DMS79 treated with DMSO at 0.1 percent for 48 hours (cell line): ENCODE measurements around the gene FSIP1.

ENCODE experiments used
- DNase-seq: peaks from one replicate; lab custom pipeline; 2025; lab: John Stamatoyannopoulos, UW

Gene FSIP1

DNA sequence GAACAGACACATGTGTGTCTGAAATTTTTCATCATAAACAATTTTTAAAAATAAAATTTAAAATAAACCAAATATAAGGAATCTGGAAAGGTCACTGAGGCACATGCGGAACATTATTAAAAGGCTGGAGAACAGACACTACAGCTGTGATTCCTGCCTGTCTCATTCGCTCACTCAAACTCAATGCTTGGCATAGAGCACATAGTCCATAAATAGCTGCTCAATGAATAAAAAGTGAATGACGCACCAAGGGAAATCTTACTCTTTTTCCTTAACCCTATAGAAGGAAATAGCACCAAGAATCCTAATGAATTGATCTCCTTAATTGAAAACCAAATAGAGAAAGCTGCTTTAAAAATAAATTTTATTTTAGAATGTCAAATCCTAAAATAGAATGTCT lies 98.4 kb downstream of the FSIP1 start:
- no peak for DNase-seq

DNA sequence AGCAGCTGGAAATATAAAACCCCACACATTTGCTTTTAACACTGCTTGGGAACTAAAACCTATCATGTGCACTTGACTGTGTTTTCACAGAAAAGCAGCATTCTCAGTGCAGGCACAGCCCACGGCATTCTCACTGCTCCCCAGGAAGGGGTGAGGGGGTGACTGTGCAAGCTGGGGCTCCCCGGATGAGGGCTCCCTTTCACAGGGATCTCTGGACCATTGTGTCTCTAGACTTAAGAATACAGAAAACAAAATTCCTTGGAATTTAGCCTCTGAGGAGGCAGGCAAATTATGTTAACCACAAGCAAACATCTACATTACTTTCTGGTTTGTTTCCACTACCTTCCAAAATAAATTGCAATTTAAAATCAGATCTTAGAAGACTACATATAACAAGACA lies 100.3 kb downstream of the FSIP1 start:
- DNase-seq, result no peak

GRCh38 chr15:39680868-39681267 lies 101.8 kb downstream of the FSIP1 start:
- no peak for DNase-seq

DNA sequence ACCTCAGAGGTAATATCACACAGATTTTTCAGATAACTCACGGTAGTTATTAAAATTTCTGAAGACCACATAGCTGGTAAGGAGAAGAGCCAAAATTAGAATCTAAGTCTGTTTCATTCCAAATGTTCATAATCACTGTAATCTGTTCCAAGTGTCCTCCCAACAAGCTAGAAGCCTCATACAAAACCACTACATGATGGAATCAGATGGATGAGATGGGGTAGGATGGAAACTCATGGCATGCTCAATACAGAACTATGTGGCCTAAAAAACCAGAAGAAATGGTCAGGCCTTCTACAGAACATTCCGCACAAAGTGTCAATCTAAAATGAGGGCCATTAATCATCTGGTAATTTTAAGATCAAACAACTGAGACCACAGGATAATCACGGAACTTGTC lies 110.0 kb downstream of the FSIP1 start:
- DNase-seq, result no peak

DNA sequence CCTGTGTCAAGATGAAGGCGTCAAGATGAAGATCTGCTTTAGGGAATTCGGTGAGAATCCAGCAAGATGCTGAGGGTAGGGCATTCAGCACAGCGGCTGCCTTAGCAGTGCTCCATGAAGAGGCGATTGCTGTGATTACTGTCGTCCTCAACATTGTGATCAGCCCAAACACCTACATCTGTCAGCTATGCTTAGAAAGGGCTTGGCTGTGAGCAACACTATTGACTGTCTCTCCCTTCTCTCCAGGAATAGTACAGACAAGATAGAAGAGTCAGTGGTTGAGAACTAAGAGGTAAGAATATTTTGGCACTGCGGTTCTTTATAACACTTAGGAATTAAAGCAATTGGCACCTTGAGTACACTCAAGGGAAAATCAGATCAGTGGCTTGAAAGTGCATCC lies 110.5 kb downstream of the FSIP1 start:
- DNase-seq, result no peak

DNA sequence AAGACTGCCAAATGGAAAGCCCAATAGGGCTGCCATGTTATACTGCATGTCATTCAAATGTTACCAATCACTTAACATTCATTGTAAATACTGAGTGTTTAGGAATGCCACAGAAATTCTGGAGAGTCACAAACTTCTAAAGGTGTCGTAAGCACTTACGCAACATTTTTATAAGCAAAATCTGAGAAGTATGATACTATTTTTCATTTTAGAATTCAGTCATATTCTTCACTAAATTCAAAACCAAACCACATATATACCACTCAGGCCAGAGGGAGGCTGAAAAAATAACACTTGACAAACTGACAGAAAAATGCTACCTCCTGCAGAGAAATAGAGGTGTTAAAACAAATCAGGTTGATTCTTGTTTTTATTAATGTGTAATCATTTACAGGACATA lies 112.0 kb downstream of the FSIP1 start:
- DNase-seq, result no peak

DNA sequence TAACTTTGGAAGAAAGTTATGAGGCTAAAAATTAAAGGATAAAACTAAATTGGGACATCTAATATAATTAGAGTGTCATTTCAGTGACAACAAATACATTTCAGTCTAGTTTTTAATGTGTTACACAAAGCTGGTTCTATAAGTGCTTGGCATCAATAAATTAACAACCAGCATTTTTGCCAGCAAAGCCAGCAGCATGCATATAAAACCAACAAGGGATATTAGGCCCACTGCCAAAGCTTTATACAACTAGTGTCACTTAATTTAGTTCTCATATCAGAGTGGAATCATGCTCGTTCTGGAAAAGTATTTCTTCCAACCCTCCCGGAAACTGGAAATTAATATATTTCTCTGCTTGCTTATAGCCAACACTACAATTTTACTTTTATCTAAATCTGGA lies 113.0 kb downstream of the FSIP1 start:
- peak; percentile 53 for DNase-seq

GRCh38 chr15:39669241-39669640 lies 113.4 kb downstream of the FSIP1 start:
- peak; percentile 49 for DNase-seq

GRCh38 chr15:39668457-39668856 lies 114.2 kb downstream of the FSIP1 start:
- DNase-seq, result no peak

GRCh38 chr15:39667382-39668127 lies 115.1 kb downstream of the FSIP1 start:
- no peak for DNase-seq

- DNase-seq, result no peak
These were observed 116.0 kb downstream of the FSIP1 start for GRCh38 chr15:39666677-39667076.

- DNase-seq, result no peak
These were observed 116.9 kb downstream of the FSIP1 start for GRCh38 chr15:39665629-39666250.

DNA sequence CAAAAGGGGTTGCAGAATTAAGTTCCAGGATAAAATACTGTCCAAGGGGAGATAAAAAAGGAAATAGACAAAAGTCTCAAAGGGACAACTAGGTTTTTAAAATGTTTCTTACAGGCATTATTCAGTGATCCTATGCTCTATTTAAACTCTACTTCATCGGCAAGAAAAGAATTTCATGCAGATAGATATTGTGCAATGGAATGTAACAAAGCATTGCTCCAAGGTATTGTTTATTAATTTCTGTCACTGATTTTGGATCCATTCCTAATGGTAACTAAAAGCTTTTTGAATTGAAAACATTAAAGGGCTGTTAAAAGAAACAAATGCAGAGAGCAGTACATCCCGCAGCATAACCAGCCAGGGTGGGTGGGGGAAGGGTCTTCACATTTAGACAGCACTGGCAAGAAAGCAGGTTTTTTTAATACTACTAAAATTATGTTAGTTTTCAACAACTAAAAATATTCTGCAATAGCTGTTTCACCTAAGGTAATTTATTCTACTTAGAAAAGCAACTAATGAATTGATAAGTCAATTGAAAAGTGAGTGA lies 118.9 kb downstream of the FSIP1 start:
- DNase-seq, result no peak

DNA sequence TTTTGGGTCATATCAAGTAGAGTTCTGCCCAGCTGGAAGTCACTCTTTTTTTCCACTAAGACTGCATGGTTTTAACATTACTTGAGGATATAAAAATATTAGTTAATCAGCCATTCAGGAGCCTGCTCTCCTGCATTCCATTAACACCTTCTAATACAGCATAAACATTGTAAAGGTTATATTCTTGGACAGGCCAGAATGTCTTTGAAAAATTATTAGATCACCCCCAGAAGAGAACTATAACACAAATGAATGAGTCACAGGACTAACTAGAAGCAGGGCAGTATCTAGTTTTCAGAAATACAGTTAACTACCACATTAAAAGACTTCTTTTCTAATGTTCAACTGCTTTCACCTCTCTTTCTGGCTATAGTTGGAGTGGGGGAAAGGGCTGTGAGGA lies 120.9 kb downstream of the FSIP1 start:
- no peak for DNase-seq

GRCh38 chr15:39658740-39659139 lies 123.9 kb downstream of the FSIP1 start:
- no peak for DNase-seq

DNA sequence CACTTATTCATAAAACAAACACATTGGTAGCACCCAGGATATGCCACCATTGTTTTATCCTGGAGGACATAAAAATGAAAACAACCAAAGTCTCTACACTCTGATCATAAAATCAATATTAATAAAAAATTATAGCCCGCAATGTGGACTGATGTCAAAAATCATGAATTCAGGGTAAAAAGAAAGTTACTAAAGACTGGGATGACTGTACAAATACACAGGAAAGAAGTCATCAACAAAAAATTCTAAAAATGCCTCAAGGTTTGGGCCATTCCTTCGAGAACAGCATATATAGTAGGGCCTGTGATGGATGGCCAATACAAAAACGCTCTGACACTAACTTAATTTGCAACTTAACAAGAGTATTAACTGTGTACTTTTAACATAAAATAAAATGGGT lies 125.0 kb downstream of the FSIP1 start:
- no peak for DNase-seq

DNA sequence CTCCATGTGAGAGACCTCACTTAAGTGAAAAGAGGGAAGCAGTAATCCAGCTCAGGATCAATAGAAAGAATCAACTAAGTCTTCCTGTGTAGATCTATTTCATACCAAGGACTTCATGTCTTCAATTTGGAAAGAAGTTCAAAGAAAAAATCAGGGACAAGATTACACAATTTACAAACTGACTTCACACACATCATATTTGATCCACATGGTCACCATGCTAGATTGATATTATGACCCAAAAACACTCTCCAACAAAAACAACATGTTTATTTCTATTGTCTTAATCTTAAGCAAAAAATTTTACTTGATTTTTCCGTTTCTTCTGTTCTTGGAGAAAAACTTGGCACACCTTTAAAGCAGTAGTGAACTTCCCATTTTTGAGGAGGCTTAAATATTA lies 125.5 kb downstream of the FSIP1 start:
- no peak for DNase-seq

DNA sequence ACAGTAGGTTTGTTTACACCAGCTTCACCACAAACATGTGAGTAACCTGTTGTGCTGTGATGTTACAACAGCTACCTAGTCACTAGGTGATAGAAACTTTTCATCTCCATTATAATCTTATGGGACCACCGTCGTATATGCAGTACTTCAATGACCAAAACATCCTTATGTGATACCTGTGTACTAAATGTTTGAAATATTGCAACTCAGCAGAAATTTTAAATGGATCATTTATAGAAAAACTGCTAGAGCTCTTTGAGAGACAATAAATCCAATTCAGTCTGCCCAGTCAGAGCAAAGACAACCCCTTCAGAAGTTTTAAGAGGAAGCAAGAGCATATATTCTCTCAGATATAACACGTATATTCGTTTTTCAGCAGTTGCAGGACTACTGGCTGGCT lies 128.3 kb downstream of the FSIP1 start:
- no peak for DNase-seq

DNA sequence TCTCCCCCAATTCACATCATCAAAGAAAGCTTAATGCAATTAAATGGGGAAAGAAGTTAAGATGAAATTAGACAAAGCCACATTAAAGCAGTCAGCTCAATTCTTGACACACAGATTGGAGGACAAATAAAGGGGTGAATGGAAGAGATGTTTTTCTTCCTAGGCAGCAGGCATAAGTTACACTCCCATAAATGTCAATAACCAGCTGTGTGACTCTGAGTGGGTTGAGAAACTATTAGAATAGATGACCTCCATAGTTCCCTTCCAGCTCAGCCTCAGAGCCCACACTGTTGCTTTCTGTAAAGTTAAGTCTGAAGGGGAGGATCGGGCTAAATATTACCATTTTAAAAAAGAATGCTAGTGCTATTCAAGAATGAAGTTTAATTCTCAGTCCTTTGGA lies 130.8 kb downstream of the FSIP1 start:
- no peak for DNase-seq

- DNase-seq, result no peak
These were observed 131.3 kb downstream of the FSIP1 start for GRCh38 chr15:39651295-39651694.

DNA sequence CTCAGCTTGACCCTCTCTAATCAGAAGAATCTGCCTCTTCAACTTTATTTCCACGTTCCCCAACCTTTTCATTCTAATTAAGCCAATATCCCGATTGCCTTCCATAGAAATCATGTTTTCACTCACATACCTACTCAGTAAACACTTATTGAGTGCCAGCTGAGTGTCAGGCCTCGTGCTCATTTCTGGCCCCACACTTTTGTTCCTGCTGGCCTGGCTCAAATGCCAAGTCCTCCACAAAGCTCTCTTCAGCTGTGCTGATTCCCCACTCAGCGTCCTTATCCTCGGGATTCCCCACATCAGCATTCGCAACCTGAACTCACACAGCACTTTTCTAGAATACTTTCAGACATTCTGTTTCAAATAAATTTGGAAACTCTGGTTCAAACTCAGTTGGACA lies 132.9 kb downstream of the FSIP1 start:
- no peak for DNase-seq

- no peak for DNase-seq
These were observed 136.2 kb downstream of the FSIP1 start for GRCh38 chr15:39646425-39646824.

- DNase-seq, result no peak
These were observed 136.7 kb downstream of the FSIP1 start for GRCh38 chr15:39645976-39646257.
